Esophagus squamous epithelium (tissue), 5 donors: Measurements from ENCODE around the gene ODC1. TPM values are rescaled to one million over a fixed set of nuclear protein-coding genes. Genes with fewer than 3 reads are reported as not detected.

Experiments used
- DNase-seq: peaks from one replicate; lab custom pipeline; 2025; lab: John Stamatoyannopoulos, UW
- H3K27ac ChIP-seq, 4 donors: fragments of 200-600 bp; sonication (generic); one replicate each; pipeline ENCODE4 v1.5.1; 2016 to 2019; ENCODE audit warnings: mild to moderate bottlenecking in 1 of 4
- H3K27me3 ChIP-seq, 4 donors: fragments of 200-600 bp; sonication (generic); 1 replicate in 3 of 4; 2 replicates in 1 of 4; pipeline versions ENCODE4 v1.5.1 to v1.6.0; 2017 to 2021; ENCODE audit warnings: antibody characterized with exemption in 1 of 4
- H3K36me3 ChIP-seq, 3 donors: fragments of 200-600 bp; sonication (generic); one replicate each; pipeline ENCODE4 v1.5.1; 2016 to 2019
- H3K4me1 ChIP-seq, 3 donors: fragments of 200-600 bp; sonication (generic); one replicate each; pipeline ENCODE4 v1.5.1; 2017 to 2019
- H3K4me3 ChIP-seq, 4 donors: fragments of 200-600 bp; sonication (generic); 1 replicate in 3 of 4; 2 replicates in 1 of 4; pipeline ENCODE4 v1.5.1; 2016 to 2019; ENCODE audit warnings: mild to moderate bottlenecking in 2 of 4, moderate library complexity in 1 of 4
- H3K9me3 ChIP-seq, 3 donors: fragments of 200-600 bp; sonication (generic); one replicate each; pipeline ENCODE4 v1.5.1; 2016 to 2019
- POLR2A ChIP-seq, 4 donors: fragments of 450-650 bp; IDR thresholded peaks; one replicate each; pipeline ENCODE4 v1.6.1; 2017; ENCODE audit warnings: antibody characterized with exemption in 4 of 4, mild to moderate bottlenecking in 4 of 4, moderate library complexity in 3 of 4
- WGBS, 2 donors: methylation state at CpG; one replicate each; pipeline ENCODE4 v1.1.5; 2018; 5-methylcytosine and 5-hydroxymethylcytosine counted together
- intact Hi-C: fragments of 100-400 bp; cut with DNase I; formaldehyde crosslinking; loops from one replicate; pipeline ENCODE4 v1.15.0; 2022
- total RNA-seq, 4 donors: library from RNA; depleted of rRNA; stranded (reverse); fragments of >200 nt; gene quantifications; one replicate each; pipeline ENCODE4 v1.1.0, GENCODE V29; 2016
- TF ChIP-seq, protein P1 (sequence below), 6 experiments: fragments of 450-650 bp in 4 of 6; fragments of 200-600 bp in 2 of 6; sonication (generic) in 2 of 6; IDR thresholded peaks; one replicate each; pipeline ENCODE4 v1.5.1; 2016 to 2019; ENCODE audit warnings: antibody characterized with exemption in 6 of 6, mild to moderate bottlenecking in 4 of 6, moderate library complexity in 4 of 6
- donor health status: DM: yes; HTN: yes; CAD: no.

Gene ODC1
- total RNA-seq, 4 donors from 2014 or later = 14.9 to 66.8 (median 26.3) TPM

DNA sequence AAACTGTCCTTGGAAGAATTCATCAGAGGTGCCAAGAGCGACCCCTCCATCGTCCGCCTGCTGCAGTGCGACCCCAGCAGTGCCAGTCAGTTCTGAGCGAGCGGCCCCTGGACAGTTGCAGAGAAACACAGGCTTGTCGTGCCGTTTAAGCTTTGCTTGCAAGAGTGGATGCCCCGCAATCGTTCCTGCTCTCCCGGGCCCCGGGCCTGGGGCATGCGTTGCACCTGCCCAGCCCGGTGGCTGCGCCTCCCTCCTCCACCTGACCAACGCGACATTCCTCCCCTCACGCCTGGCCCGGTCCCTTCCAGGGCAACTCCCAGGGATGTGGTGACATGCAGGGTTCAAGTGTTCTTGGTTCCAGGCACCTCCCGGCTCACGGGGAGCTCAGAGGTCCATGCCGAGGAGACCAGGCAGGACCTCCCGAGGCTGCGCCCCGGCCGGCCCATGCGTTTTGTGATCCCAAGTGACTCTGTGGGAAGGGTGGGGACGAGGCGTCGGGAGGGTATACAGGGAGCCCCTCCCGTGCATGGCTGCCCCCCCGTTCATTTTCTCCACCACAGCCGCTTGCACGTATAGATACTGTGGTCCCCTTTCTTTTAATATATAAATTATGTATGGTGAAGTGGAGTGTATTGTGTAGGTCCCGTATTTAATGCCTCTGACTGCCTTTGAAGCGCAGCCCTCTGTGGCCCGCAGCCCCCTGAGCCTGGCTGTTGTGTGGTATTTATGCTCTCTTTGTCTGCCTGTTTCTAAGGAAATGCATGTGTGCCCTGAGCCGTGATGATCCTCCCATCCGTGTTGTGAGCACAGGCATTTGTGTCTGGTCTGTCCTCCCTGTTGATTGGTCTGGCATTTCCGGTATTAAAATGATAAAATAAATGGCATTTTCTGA is 21.2 kb downstream of the ODC1 start:
- DNase-seq = no peak
- TF ChIP-seq, protein P1, sequence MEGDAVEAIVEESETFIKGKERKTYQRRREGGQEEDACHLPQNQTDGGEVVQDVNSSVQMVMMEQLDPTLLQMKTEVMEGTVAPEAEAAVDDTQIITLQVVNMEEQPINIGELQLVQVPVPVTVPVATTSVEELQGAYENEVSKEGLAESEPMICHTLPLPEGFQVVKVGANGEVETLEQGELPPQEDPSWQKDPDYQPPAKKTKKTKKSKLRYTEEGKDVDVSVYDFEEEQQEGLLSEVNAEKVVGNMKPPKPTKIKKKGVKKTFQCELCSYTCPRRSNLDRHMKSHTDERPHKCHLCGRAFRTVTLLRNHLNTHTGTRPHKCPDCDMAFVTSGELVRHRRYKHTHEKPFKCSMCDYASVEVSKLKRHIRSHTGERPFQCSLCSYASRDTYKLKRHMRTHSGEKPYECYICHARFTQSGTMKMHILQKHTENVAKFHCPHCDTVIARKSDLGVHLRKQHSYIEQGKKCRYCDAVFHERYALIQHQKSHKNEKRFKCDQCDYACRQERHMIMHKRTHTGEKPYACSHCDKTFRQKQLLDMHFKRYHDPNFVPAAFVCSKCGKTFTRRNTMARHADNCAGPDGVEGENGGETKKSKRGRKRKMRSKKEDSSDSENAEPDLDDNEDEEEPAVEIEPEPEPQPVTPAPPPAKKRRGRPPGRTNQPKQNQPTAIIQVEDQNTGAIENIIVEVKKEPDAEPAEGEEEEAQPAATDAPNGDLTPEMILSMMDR (IDR thresholded peaks at IDR 0.05) = no peak
- TF ChIP-seq POLR2A (IDR thresholded peaks at IDR 0.05) = no peak
- Histone ChIP-seq H3K4me3 (no peak overlapping the region), H3K4me1 (peaks cover 0 to 6% (median 4%) of the 10 kb centered on the region in 3 donors), H3K9me3 (no peaks in the 10 kb centered on the region), H3K36me3 (peaks cover 0 to 43% (median 0%) of the 10 kb centered on the region in 3 donors), H3K27me3 (peaks cover 0 to 7% (median 0%) of the 10 kb centered on the region in 4 donors), H3K27ac (peak overlapping the region in 2 of 4 donors; percentile 34 to 44)
- 84 to 87% methylated on average over 16 to 28 of the region's 40 CpGs for WGBS, 2 donors
- intact Hi-C loops = no loop called here

DNA sequence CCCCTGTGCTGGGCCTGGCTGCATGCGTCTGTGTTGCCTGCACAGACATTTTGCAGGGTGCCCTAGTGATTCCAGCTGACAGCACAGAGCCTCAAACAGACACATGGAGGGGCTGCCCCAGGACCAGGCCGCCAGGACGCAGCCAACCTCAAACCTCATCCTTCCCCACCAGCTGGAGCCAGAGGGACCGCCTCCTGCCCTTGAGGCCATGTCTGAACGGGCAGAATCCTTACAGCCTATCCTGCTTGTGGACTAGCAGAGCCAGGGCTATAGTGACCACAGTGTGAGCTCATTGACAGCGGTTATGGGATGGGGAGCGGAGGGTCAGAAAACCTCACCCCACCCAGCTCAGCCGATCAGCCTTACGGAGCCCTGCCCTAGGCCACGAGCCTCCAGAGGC is 22.4 kb downstream of the ODC1 start:
- WGBS, 2 donors = 100% methylated on average over 1 of the region's 10 CpGs
- no peaks in the 10 kb centered on the region for H3K4me1 ChIP-seq
- H3K9me3 ChIP-seq = no peaks in the 10 kb centered on the region
- H3K27ac ChIP-seq = no peak overlapping the region
- no peaks in the 10 kb centered on the region for H3K27me3 ChIP-seq
- no peak for TF ChIP-seq POLR2A (IDR thresholded peaks at IDR 0.05)
- TF ChIP-seq, protein P1 (IDR thresholded peaks at IDR 0.05) = no peak
- no peak overlapping the region for H3K4me3 ChIP-seq
- H3K36me3 ChIP-seq = peaks cover 0 to 51% (median 0%) of the 10 kb centered on the region in 3 donors
- intact Hi-C loops = no loop called here
- DNase-seq = no peak

DNA sequence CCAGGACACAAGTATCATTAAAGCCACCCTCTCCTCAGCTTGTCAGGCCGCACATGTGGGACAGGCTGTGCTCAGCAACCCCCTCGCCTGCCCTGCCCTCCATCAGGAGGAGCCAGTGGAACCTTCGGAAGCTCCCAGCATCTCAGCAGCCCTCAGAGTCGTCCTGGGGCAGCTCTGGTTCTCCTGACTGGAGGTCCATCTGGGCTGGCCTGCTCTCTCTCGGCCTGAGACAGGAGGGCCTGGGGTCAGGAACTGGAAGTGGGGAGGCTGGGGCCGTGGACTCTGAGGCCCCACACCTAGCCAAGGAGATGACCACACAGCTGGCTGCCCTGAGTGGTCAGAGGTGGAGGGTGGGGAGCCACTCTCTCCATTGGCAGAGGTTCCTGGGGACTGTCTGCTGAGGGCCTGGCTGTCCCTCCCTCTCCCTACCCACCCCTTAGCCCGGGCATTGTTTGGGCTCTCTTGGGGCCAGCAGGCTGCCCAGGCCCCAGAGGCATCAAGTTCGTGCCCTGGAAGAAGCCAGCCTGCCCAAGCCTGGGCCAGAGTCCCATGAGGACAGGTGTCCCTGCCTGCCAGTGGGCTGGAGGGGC is 23.1 kb downstream of the ODC1 start:
- H3K36me3 ChIP-seq = peaks cover 0 to 58% (median 0%) of the 10 kb centered on the region in 3 donors
- intact Hi-C loops = no loop called here
- 50% methylated on average over 1 of the region's 8 CpGs; no CpG with 5 or more reads in 1 of the 2 donors for WGBS, 2 donors

DNA sequence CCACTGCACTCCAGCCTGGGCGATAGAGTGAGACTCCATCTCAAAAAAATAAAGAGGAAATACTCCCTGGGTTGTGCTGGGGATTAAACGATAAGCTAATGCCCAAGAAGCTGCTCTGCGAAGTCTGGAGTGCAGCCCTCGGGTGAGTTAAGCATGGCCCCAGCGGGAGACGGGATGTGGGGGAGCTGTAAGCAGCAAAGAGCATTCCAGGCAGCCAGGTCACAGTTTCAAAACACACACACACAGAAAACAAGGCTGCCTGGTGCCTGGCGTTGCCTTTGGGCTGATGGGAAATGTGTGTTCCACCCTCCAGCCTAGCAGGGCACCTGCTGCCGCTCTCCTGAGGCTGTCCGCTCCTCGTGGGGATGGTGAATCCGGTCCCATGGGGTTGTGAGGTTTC is 24.1 kb downstream of the ODC1 start:
- Histone ChIP-seq H3K4me3 (no peak overlapping the region), H3K4me1 (no peaks in the 10 kb centered on the region), H3K27ac (no peak overlapping the region), H3K27me3 (no peaks in the 10 kb centered on the region), H3K36me3 (peaks cover 0 to 64% (median 0%) of the 10 kb centered on the region in 3 donors), H3K9me3 (no peaks in the 10 kb centered on the region)
- WGBS, 2 donors = 87 to 93% methylated on average over 7 to 11 of the region's 11 CpGs
- no peak for DNase-seq
- intact Hi-C loops = no loop called here
- TF ChIP-seq POLR2A (IDR thresholded peaks at IDR 0.05) = no peak
- TF ChIP-seq, protein P1 (IDR thresholded peaks at IDR 0.05) = no peak

More for the DNA sequence above, 23.1 kb downstream of the ODC1 start:
- TF ChIP-seq, protein P1 (IDR thresholded peaks at IDR 0.05) = no peak
- TF ChIP-seq POLR2A (IDR thresholded peaks at IDR 0.05) = no peak
- no peaks in the 10 kb centered on the region for H3K4me1 ChIP-seq
- no peaks in the 10 kb centered on the region for H3K27me3 ChIP-seq
- H3K9me3 ChIP-seq = no peaks in the 10 kb centered on the region
- H3K4me3 ChIP-seq = no peak overlapping the region
- no peak for DNase-seq
- no peak overlapping the region for H3K27ac ChIP-seq

DNA sequence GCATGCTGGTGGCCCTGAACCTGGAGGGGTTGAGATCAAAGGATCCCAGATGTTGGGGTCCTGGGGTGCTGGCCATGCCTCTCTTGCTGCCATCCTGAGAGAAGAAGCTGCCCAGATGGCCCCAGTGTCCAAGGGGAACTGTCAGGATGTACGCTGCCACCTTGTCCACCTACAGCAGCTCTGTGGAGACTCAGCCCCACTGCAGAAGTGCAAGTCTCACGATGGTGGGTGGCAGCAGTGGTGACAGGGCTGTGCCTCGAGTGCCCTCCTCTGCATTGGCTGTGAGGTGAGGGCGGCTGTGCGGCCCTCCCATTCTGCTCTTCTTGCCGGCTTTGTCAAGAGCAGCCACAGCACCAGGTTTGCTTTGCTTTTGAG is 24.7 kb downstream of the ODC1 start:
- no peaks in the 10 kb centered on the region for H3K27me3 ChIP-seq
- no peak overlapping the region for H3K4me3 ChIP-seq
- peaks cover 0 to 64% (median 0%) of the 10 kb centered on the region in 3 donors for H3K36me3 ChIP-seq
- intact Hi-C loops = no loop called here
- TF ChIP-seq, protein P1 (IDR thresholded peaks at IDR 0.05) = no peak
- no peak for TF ChIP-seq POLR2A (IDR thresholded peaks at IDR 0.05)
- no peaks in the 10 kb centered on the region for H3K9me3 ChIP-seq
- no peak for DNase-seq
- H3K27ac ChIP-seq = no peak overlapping the region
- no CpG with 5 or more reads among the region's 6 CpGs for WGBS, 2 donors
- no peaks in the 10 kb centered on the region for H3K4me1 ChIP-seq
